ENCODE data around the gene CRYGN. TPM values are rescaled to one million over a fixed set of nuclear protein-coding genes. Genes with fewer than 3 reads are reported as not detected.

CRYGN gene
- total RNA-seq, 1 experiment from 2014 or later = not detected

DNA sequence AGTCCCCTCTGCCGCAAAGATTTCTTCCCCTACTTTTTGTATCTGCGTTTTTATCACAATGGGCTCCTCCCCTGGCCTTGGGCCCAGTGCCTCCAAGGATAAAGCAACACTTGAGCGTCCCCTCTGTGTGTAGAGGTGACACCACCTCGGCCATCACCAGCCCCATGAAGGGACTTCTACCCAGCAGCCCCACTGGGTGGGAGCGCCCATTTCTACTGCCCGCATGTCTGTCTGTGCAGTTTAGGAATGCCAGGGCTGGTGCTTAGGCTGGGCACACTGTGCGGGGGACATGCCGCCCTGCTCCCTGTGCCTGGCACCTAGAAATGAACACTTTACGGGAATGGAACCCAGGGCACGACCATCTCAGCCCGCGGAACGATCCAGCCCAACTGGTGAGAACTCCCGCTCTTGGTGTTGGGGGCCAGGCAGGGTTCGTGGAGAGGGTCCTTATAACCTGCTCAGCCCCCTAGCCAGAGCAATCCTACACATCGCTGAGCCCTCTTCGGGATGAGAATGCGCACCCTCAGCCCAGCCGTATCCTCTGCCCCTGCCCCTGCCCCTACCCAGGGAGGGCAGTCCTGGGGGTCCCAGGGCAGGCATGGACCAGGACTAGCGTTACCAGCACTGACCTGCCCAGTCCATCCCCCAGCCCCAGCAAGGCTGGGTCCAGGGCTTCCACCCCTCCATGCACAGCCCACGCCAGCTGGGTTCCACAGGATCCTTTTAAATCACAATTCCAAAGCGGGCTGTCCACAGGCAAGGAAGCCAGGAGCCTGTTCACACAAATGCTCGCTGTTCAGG is 12.8 kb downstream of the CRYGN start:
- DNase-seq (ENCODE audit: low read depth) = no peak

DNA sequence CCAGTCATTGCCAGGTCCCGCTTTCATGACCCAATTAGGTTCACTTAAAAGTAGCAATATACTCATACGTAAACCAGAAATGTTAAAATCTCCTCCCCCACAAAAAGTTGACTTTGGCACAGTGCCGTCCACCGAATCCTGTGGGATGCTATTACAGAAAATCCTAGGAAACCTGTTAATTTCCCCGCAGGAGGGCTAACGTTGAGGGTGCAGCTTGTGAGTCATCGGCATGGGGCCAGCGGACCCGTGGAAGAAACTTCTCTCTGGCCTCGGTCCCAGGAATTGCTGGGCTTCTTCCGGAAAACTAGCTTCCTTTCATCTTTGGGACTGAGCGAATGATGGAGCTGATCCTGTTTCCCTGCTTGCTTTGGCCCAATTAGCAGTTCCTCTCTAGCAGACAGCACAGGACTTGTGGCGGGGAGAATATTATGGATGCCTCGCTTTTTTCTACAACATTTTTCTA is 13.5 kb downstream of the CRYGN start:
- peak; percentile 96 for DNase-seq (ENCODE audit: low read depth)

GRCh38 chr7:151425670-151426440 is 14.1 kb downstream of the CRYGN start:
- DNase-seq (ENCODE audit: low read depth) = peak; percentile 57

DNA sequence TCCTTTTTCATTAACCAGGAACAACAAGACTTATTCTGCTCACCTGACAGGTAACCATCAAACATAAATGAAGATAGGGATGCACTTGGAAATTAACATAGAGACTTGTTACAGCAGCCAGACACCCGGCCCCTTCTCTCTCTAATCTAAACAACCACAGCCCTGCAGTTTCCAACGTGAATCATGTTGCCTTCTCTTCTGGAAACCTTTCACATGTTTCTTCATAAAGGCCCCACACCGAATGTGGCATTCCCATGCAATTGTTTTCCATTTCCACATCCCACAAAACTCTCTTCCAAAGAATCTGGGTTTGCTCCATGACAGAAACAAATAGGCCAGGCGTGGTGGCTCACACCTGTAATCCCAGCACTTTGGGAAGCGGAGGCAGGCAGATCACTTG is 15.1 kb downstream of the CRYGN start:
- no peak for DNase-seq (ENCODE audit: low read depth)

DNA sequence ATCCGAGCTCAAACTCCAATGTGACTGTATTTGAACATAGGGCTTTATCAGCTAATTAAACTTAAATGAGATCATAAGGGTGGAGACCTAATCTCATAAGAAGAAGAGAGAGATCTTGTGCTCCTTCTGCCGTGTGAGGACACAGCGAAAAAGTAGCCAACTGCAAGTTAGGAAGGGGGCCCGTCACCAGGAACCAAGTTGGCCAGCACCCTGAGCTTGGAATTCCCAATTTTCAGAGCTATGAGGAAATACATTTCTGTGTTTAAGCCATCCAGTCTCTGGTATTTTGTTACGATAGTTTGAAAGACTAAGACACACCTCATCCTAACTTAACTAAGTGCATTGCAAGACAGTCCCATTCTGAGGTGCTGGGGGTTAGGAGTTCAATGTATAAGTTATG is 16.0 kb downstream of the CRYGN start:
- DNase-seq (ENCODE audit: low read depth) = no peak

DNA sequence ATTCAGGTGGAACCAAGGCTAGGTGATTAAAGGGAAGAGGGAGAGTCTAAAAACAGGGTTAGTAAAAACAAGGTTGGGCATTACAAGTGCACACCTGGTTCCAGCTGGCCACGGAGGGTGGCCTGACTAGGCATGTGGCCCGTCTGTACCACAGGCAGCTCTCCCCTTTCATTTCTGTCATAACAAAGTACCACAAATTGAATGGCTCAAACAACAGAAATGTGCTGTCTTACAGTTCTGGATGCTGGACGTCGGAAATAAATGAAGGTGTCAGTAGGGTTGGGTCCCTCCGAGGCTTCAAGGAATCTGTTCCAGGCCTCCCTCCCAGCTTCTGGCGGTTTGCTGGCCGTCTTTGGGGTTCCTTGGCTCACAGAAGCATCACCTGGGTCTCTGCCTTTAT is 16.7 kb downstream of the CRYGN start:
- no peak for DNase-seq (ENCODE audit: low read depth)

DNA sequence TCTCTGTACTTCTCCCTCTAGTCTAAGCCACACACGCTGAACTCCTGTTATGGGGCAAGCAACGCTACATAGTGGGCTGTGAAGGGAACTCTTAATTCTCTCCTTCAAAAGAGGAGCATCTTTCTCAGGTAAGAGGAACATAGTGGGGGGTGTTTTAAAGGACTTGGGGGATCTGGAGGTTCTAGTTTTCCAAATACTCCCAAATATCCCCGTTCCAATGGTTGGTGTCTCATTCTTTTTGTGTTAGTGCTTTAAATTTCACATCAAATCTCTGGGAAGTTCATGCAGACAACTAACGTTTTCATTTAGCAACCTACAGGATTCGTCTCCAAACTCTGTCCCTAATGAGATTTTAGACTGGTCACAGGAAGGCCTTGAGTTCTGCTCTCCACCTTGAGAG is 17.7 kb downstream of the CRYGN start:
- no peak for DNase-seq (ENCODE audit: low read depth)

- DNase-seq (ENCODE audit: low read depth) = peak; percentile 59
Measured at GRCh38 chr7:151420144-151420543, 19.8 kb downstream of the CRYGN start.

DNA sequence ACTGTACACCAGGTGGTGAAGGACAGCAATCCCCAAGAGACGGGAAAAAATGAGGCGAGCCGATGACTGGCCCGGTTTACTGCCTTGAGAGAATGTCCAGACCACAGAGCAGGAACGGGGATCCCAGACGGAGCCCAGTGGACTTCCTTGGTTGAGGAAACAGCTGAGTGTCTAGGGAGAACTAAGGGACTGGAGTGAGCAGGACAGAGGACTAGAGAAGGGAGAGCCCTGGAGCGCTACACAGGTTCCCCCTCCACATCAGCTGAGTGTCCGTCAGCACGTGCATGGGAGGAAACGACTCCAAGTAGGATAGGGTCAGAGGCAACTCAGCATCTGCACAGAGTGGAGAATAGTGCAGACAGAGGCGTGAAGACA is 23.0 kb downstream of the CRYGN start:
- no peak for DNase-seq (ENCODE audit: low read depth)

DNA sequence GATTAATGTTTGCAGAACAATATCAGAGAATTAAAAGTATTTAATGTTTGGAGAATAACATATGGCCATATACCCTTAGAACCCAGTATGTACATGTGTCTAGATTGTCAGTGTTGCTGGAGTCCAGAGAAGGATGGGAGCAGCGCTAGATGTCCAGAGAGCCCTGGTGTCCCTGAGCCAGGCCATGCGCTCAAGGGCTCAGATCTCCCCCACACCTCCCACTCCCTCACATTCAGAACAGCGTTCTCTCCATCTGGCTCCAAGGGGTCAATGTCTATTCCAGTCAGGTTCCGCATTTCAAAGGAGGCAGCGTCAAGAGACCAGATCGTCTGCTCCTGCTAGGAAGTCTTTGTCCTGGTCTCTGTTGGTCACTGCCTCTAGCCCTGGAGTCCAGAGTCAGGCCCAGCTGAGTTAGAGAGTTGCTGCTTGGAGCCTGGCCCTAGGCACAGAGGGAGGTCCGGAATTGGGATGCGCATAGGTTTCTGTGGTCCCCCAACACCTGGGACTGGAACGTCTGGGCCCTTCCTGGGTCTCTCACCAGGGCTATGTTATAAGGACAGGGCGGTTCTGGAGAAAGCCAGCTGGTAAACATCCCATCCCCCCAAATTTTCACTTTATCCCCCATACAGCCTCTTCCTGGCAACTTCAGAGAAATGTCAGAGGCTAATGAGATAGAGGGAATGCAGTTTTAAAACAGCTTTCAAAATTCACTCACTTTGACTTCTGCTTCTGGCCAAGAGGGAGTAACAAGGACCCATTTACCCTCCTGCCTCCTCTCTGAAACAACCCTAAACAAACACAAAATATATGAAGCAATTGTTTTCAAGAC is 23.6 kb downstream of the CRYGN start:
- no peak for DNase-seq (ENCODE audit: low read depth)

- DNase-seq (ENCODE audit: low read depth) = no peak
Measured at GRCh38 chr7:151415375-151416105, 24.4 kb downstream of the CRYGN start.

DNA sequence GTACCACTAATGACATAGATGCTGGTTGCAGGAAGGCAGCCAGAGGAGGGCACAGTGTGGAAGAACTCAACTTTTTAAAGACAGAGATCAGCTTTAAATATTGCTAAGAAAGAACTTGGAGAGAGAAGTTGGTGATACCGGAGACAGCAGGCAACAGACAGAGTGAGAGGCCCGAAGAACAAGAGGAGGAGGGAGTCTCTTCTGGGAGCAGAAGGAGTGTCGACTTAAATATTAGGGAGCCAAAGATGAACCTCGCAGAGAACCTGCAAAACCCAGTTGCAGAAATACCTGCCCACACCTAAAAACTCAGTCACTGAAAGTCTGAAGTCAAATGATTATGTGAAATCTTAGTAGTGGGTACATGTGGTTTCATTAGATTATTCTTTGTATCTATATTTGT is 26.7 kb downstream of the CRYGN start:
- DNase-seq (ENCODE audit: low read depth) = no peak

- no peak for DNase-seq (ENCODE audit: low read depth)
Measured at GRCh38 chr7:151412318-151412717, 27.6 kb downstream of the CRYGN start.

DNA sequence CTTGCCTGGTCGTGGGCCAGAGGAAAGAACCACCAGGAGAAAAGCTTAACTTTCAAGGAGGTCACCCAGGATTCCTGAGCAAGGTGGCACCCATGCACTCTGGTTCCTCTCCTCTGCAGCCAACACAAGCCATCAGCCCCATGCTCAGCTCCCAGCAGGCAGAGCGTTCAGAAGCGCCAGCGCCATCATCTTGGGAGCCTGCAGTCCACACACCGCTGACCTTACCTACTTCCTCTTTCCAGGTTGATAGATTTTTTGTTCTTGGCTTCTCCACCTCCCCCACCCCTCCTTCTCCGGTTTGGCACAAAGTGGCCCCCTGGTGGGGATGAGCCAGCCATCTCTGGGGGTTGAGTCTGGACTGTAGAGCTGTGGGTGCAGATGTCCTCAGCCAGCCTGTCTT is 28.4 kb downstream of the CRYGN start:
- DNase-seq (ENCODE audit: low read depth) = no peak

- no peak for DNase-seq (ENCODE audit: low read depth)
Measured at GRCh38 chr7:151410405-151411390, 29.2 kb downstream of the CRYGN start.

- no peak for DNase-seq (ENCODE audit: low read depth)
Measured at GRCh38 chr7:151409667-151410404, 30.1 kb downstream of the CRYGN start, which contains the start of gene WDR86. WDR86 (minus strand) TSS chr7:151410038; CDS start chr7:151409589, 449 bp downstream.

DNA sequence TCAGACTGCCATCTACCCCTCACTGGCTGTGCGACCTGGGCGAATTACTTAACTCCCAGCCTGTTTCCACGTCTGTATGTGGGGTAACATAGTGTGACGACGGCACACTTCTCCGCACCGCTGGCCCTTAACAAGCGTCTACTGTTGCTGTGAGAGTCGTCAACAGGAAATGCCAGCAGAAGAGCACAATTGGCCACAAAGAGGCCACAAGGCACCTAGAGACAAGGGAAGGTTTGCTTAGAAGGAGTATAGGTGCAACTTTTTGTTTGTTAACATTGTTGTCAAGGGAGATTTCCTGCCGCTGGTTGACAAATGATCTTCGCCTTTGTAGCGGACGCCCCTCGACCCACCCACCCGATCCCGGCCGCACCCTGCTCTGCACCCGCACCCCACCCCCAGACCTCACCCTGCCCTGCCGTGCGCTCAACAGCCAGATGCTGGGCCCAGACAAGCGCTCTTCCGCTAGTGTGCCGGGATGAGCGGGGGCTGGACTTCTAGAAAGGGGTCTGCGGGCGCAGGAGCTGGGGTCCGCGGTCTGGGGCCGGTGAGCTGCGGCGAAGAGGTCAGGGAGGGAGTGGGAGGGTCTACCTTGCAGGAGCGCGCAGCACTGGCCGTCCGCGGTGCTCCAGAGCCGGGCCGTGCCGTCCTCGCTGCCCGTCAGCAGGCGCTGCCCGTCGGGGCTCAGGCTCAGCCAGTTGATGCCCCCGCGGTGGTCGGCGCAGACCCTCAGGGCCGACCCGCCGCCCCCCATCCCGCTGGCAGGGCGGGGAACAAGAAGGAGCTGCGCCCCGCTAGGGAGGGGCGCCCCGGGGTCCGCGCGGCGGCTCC is 30.9 kb downstream of the CRYGN start:
- no peak for DNase-seq (ENCODE audit: low read depth)

GRCh38 chr7:151408498-151408838 is 31.5 kb downstream of the CRYGN start:
- no peak for DNase-seq (ENCODE audit: low read depth)

Data from RPMI7951 (cell line).